K562 treated with DMSO at 1 percent for 12 hours (cell line): ENCODE data around the gene UHRF1. TPM values are rescaled to one million over a fixed set of nuclear protein-coding genes. Genes with fewer than 3 reads are reported as not detected.

Experiments
- total RNA-seq: library from RNA; unstranded; fragments of 300-600 nt; gene quantifications from 2 replicates; pipeline ENCODE4 v1.2.3, GENCODE V29; 2022; ENCODE audit not compliant: insufficient read depth

UHRF1 gene
- 14.8 and 30.4 TPM in 2 replicates for total RNA-seq

GRCh38 chr19:4909156-4909896, at the start of gene UHRF1:
Gene UHRF1 (plus strand): TSS chr19:4909501. CDS start chr19:4910886, 1,385 bp downstream.

GRCh38 chr19:4867534-4868285, 41.6 kb upstream of the UHRF1 start, which contains the start of gene PLIN3:
Gene PLIN3 (minus strand): TSS chr19:4867667. CDS start chr19:4861394, 6,273 bp downstream.

GRCh38 chr19:4902796-4903195, 6.5 kb upstream of the UHRF1 start, which contains the start of gene ARRDC5:
Gene ARRDC5 (minus strand): TSS chr19:4902896. CDS start chr19:4902825, 71 bp downstream.

GRCh38 chr19:4968462-4969291, 59.4 kb downstream of the UHRF1 start, which contains the start of gene KDM4B:
Gene KDM4B (plus strand): TSS chr19:4969113. CDS start chr19:5032891, 63,778 bp downstream.

Other genes with a start within 250 kb of the UHRF1 start
- gene MYDGF, start 239.2 kb upstream of the UHRF1 start, total RNA-seq = 289 and 338 TPM in 2 replicates
- 21.4 and 59.0 TPM in 2 replicates for gene DPP9, start 185.7 kb upstream of the UHRF1 start, total RNA-seq
- gene FEM1A, start 117.8 kb upstream of the UHRF1 start, total RNA-seq = 1.7 and 4.1 TPM in 2 replicates
- gene TICAM1, start 77.8 kb upstream of the UHRF1 start, total RNA-seq = 6.3 and 12.2 TPM in 2 replicates
- gene PLIN3, start 41.8 kb upstream of the UHRF1 start, total RNA-seq = 99.2 and 99.6 TPM in 2 replicates
- not detected in 2 replicates for gene ARRDC5, start 6.6 kb upstream of the UHRF1 start, total RNA-seq
- 17.0 and 34.0 TPM in 2 replicates for gene KDM4B, start 59.6 kb downstream of the UHRF1 start, total RNA-seq